ENCODE results near the gene GALNT2.

GRCh38 chr1:230022666-230023380, 44.2 kb upstream of the GALNT2 start:
- TF ChIP-seq CTCF (IDR thresholded peaks at IDR 0.05; ENCODE audit: poor library complexity) (no peak), EZH2phosphoT487 (IDR thresholded peaks at IDR 0.05; ENCODE audit: low read depth, severe bottlenecking, unreplicated experiment) (no peak), EZH2 (IDR thresholded peaks at IDR 0.05; ENCODE audit: borderline replicate concordance) (no peak)
